HG02588 (cell line): ENCODE results near the gene CFAP58.

Source experiments
- ATAC-seq: cut with Tn5 transposase; IDR thresholded peaks from one replicate; pipeline ENCODE4 v1.9.1; 2021; ENCODE audit warnings: mild to moderate bottlenecking, moderate library complexity; ENCODE audit not compliant: unreplicated experiment

The CFAP58 gene

GRCh38 chr10:104359811-104360210, 6.2 kb downstream of the CFAP58 start:
- no peak for ATAC-seq

DNA sequence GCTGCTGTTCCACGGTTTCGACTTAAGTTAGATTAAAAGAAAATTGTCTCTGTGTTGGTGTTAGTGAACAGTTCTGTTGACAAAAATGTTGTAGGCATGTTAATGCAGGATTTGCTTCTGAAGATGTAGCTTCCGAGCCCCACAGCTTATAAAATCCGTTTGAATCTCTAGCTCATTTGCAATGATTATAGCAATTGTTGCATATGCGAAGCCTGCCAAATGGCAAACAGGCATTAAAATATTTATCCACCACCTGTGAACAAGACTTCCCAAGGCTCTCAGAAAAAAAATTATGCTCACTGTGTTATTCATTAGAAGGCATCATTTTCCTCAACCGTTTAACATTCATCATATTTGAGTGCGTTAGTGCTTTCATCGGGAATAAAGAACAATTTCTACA, 14.3 kb downstream of the CFAP58 start:
- ATAC-seq: no peak

DNA sequence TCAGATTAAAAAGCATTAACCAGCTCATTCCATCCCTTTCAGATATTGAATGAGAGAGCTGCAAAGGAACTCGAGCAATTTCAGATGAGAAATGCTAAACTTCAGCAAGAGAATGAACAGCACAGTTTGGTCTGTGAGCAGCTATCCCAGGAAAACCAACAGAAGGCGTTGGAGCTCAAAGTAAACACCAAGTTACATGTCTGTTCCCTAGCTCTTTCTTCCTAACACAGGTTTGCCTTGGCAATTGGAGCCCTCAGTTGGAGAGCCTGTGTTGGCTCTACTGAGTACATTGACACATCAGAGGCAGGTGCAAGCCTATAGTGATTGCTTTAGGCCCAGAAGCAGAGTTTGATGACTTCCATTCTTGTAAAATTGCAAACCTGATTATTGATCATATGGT, 14.7 kb downstream of the CFAP58 start:
- ATAC-seq: no peak

DNA sequence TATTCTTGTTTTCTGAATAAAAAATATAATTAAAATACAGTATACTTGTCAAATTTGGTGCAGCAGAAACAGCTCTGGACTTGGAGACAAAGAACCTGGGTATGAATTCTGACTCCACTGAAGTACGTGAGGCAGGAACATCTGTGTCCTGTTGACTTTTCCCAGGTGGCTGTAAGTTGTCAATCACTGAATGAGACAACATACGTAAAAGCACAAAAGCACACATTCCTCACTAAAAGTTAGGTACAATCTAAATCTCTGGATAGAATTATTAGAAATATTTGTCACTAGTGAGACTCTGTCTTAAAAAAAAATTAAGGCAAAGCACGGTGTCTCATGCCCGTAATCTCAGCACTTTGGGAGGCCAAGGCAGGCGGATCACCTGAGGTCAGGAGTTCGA, 18.1 kb downstream of the CFAP58 start:
- no peak for ATAC-seq

DNA sequence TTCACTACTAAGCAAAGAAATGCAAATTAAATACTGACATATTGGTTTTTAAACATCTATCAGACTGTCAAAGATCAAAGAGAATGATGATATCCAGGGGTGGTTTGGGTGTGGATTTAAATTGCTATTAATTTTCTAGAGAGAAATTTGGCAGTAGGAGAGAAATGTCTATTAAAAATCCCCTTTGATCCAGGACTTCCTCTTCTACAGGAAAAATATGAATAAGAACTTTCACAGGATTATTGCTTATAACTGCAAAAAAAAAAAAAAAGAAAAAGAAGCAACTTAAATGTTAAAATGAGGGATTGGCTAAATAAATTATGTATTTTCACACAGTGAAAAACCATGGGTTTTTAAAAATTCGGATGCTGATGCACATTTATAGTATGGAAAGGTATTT, 21.0 kb downstream of the CFAP58 start:
- ATAC-seq: no peak

- ATAC-seq: no peak
Observed at GRCh38 chr10:104376784-104377300, 23.2 kb downstream of the CFAP58 start.

DNA sequence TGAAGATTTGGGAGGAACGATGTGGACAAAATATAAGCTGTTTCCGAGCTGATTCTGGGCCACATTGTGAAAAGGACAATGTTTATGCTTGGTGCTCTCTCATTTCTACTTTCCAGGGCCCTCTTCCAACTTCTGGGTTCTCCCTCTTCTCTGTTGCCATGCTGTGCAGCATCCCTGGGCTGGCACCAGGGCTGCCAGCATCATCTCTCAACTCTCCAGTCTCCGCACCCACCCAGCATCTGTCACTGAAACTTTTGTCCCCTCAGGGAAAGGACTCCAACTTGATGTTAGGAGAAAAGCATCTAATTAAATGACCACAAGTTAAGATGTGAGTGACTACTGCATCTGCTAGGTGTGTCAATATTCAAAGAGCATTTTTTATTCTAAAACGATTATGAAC, 26.7 kb downstream of the CFAP58 start:
- ATAC-seq: no peak

DNA sequence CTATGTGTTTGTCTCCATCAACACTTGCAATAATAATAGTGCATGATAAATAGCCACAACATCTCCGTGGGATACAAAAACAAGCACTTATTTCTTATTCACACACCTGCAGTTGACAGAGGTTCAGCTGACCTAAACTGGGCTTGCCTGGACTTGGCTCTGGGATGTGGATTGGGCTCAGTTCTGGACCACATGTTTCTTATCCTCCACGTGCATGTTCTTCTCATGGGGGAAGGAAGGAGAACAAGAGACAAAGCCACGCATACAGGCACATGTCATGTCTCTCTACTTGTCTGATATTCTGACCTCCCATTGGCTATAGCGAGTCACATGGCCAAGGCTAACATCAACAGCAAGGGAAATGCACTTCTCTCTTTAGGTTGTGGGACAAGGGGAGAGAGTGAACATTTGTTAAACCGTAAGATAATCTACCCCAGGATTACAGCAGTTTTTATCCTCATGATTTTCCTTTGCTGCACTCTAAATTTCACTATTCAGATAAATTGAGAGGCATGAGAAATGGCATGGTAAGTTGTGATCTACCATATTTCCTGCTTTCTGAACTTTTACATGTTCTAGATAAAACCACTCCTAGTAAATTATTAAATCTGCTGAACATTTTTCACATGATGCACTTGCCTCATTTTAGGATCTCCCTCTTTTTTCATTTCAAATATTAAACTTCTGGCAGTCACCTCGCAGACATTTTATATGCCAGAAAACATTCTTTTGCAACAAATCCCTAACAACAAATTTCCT, 33.7 kb downstream of the CFAP58 start:
- ATAC-seq: no peak

GRCh38 chr10:104388830-104389229, 35.2 kb downstream of the CFAP58 start:
- no peak for ATAC-seq

DNA sequence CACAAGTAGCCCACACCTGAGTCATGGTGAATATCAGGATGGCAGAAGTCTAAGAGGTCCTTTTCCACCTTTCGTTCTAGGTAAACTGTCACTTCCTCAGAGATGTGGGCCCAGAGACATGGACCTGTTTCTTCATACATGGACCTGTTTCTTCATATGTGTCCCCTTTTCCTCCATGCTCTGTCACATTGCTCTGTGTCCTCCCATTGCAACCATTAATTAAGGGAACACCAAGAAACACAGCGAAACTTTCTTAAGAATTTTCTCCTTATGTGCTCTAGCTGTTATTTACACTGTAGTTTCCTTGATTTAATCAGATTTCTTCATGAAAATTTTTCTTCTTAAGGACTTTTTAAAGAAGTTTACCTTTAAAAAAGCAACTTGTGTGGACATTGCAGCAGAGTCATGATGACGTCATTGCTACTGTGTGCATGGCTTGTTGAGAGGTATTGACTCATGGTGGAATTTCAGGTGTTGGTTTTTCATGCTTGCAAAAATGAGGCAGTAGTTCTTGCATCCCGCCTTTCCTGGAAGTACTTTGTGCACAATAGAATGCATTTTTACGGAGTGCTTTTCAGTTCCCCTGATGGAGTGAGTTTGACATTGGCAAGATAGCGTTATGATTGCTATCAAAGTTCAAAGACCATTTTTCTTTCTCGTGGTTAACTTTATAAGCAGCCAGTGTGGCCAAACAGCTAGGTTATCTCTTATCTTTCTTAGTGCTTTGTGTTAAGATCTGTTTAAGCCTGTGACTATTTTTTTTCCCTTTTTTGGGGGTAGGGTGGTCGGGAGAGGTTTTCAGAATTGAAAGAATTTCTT, 37.7 kb downstream of the CFAP58 start:
- no peak for ATAC-seq

- no peak for ATAC-seq
Observed at GRCh38 chr10:104391969-104392296, 38.3 kb downstream of the CFAP58 start.

DNA sequence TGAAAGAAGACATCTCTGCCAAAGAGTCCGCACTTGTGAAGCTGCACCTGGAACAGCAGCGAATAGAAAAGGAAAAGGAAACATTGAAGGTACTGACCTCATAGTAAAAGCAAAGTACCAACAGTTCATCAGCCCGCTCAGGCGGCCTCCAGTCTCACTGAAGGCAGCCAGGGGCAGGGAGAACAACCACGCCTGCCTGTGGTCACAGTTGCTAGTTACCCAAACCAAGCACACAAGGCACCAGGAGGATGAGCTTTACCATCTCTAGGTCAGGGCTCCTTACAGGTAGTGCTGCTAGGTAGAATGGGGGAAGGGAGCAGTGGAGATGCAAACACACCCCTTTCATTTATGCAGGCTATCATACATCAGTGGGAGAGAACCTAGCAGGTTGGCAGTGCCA, 39.8 kb downstream of the CFAP58 start:
- no peak for ATAC-seq

GRCh38 chr10:104396581-104396980, 42.9 kb downstream of the CFAP58 start:
- no peak for ATAC-seq

DNA sequence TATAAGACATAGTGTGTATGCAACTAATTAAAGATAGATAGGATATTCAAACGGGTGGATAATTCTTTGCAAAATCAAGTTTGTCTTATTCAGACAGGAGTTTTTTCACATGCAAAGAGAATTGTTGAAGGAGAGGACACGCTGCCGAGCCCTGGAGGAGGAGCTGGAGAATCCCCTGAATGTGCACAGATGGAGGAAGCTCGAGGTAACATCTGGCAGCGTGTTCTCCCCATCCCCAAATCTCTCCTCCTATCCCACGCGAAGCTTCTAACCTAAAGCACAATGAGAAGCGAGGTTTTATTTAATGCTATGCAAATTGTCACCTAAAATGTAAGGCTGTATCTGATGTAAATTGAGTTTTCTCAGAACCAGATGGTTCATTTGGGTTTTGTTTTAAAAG, 50.0 kb downstream of the CFAP58 start:
- ATAC-seq: no peak

DNA sequence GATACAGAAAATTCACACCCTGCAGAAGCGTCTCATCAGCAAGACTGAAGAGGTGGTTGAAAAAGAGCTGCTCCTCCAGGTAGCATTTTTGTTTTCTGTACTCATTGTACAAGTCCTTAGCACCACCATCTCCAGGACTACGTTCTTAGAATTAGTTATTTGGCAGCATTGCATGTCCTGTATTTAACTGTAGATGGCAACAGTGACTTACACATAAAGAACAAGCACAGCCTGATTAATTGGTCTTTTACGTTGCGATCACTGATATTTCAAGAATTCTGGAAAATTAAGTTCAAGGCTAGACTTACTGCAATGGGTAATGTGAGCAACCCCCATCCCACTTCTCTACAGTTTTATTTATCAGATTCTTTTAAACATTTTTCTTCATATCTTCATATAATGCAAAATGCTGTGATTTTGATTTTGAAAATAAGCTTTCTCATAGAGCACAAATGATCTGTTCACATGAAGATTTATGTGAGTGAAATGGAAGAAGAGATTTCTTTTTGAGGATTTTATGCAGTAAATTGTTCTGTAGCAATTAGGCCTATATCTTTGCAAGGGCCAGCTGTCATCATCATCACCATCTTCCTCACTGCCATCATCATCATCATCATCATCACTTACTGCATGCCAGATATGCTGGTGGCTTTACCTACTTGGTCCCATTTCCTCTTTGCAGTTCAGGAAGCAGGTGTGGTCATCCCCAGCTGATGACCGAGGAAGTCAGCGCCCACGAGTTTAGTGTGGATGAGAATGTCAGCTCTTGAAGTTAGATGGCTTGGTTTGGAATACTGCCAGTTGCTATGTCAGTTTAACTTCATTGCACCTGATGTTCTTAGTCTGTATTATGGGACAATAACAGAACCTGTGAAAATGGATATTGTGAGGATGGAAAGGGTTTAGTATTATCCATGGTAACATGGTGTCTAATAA, 53.4 kb downstream of the CFAP58 start:
- no peak for ATAC-seq

GRCh38 chr10:104413528-104413927, 59.9 kb downstream of the CFAP58 start:
- no peak for ATAC-seq

GRCh38 chr10:104415526-104416165, 62.0 kb downstream of the CFAP58 start:
- no peak for ATAC-seq

DNA sequence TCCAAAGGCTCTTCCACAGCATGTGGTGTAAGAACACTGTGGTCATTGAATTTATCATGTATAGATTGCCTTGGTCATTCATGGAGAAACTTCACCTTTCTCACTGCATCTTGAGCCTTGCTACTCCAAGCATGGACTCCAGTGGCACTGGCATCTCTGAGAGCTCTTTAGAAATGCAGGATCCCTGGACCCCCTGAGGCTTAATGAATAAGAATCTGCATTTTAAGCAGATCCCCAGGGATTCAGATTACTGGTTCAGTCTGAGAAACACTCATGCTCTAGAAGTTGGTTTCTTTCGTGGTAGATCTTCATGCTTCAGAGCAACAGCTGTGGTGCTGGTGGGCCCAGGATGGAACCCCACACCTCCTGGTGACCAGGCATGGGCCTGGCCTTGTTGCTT, 63.2 kb downstream of the CFAP58 start:
- ATAC-seq: no peak

DNA sequence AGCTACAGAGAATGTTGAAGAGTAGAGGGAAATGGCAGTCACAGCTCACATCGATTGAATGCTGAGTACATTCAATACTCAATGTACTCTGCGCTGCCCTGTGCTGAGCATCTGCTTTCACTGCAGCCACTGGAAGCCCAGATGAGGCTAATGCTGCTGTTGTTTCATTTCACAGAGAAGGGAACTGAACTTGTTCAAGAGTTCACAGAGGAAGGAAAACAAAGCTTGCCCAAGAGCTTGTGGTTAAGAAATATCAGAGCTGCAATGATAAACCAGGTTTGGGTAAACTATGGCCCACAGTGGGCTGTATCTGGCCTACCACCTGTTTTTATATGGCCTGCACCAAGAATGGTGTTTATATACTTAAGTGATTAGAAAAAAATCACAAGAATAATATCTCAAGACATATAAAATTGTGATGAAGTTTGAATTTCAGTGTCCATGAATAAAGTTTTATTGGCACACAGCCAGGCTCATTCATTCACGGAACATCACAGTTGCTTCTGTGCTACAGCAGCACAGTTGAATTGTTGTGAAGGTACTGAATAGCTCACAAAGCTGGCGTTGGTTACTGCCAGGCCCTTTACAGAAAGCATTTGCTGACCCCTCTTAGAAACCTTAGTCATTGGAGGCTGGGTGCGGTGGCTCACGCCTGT, 64.1 kb downstream of the CFAP58 start:
- ATAC-seq: no peak

DNA sequence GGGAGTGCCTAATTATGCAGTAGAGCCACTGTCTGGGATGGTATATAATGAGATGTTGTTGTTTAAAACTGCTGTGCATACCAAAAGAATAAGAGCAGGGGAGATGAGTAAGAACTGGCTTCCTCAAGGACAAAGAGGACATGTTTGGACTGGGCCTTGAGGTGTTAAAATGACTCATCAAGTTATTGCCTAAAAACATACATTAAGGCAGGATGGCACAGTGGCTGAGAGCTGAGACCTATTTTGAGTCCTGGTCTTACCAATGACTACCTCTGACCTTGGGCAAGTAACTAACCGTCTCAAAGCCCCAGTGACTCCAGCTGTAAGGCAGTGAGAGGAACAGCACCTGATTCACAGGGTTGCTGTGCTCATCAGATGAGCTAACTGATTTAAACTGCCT, 71.1 kb downstream of the CFAP58 start:
- peak; percentile 96 for ATAC-seq
